ENCODE data around the gene ATP1B2.

Gene ATP1B2

DNA sequence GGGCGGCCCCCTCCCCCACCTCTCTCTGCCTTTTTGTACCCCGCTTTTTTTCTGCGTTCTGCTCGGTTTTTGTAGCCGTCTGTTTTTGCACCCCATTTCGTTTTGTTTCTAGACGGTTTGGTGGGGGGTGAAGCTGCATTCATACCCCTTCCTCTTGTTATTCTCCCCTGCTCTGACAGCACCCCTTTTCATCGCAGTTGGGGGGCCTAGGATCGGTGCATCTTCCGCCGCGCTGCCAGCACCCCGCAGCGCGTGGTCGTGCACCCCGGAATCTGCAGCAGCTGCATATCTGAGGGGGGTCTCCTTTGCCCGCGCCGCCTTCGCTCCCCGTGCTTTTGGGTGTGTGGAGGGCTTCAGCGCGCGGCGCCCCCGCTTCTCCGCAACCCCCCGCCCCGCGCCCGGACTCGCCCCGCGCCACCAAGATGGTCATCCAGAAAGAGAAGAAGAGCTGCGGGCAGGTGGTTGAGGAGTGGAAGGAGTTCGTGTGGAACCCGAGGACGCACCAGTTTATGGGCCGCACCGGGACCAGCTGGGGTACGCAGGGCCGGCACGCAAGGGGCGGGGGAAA is 455 bp downstream of the ATP1B2 start:
- no peaks in the 10 kb centered on the region for H3K9me3 ChIP-seq (ENCODE audit: insufficient read depth, low read length)
- H3K36me3 ChIP-seq (ENCODE audit: insufficient read depth, insufficient read length, low read length), result no peaks in the 10 kb centered on the region
- DNase-seq (ENCODE audit: low read depth, low spot score), result no peak
- peaks cover 22% of the 10 kb centered on the region for H3K27me3 ChIP-seq (ENCODE audit: insufficient read depth, insufficient read length)
- peak overlapping the region; percentile 59 for H3K4me3 ChIP-seq (ENCODE audit: insufficient read length, low read depth)
- no peak for TF ChIP-seq SUZ12 (IDR thresholded peaks at IDR 0.05; ENCODE audit: extremely low read depth, insufficient read depth, insufficient read length)
- no peak for TF ChIP-seq YY1 (IDR thresholded peaks at IDR 0.05; ENCODE audit: insufficient read depth, insufficient read length)
- no peak for TF ChIP-seq ZNF274 (IDR thresholded peaks at IDR 0.05; ENCODE audit: low read depth, low read length)
- peaks cover 9% of the 10 kb centered on the region for H3K4me1 ChIP-seq (ENCODE audit: insufficient read depth, insufficient read length)
- H3K9ac ChIP-seq (ENCODE audit: insufficient read length, low read depth), result peak overlapping the region; percentile 64

DNA sequence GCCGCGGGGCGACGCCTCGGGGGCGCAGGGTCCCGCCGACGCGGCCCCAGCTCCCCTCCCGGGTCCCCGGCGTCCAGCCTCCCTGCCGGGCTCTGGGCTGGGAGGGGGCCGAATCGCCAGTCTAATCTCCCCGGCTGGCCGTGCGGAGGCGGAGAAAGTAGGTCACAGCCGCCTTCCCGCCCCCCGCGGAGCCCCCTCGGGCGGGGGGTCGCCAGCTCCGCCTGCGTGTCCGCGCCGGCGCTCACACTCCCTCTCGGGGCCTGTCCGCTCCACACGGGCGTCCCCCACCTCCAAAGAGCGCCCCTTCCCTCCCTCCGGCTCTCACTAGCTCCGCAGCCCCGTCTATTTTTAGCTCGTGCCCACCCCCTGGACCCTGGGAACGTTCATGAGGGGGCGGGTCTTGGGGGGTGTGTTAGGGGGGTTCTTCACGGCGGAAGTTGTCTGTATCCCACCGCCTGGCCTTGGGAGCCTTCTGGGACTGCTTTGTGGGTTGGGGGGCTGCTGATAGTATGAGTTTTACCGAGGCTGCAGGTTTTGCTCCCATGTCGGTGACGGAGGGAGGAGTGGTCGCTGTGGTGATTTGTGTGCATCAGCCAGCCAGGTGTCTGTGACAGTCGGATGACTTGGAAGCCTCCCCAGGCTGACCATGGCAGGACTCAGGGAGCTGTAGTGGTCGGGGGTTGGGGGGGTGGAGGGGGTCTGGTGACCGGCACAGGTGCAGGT is 1.1 kb downstream of the ATP1B2 start:
- peak overlapping the region; percentile 59 for H3K4me3 ChIP-seq (ENCODE audit: insufficient read length, low read depth)
- TF ChIP-seq SUZ12 (IDR thresholded peaks at IDR 0.05; ENCODE audit: extremely low read depth, insufficient read depth, insufficient read length), result no peak
- no peak for TF ChIP-seq ZNF274 (IDR thresholded peaks at IDR 0.05; ENCODE audit: low read depth, low read length)
- no peak for TF ChIP-seq YY1 (IDR thresholded peaks at IDR 0.05; ENCODE audit: insufficient read depth, insufficient read length)
- peak overlapping the region; percentile 64 for H3K9ac ChIP-seq (ENCODE audit: insufficient read length, low read depth)
- H3K27me3 ChIP-seq (ENCODE audit: insufficient read depth, insufficient read length), result peaks cover 22% of the 10 kb centered on the region
- no peak for DNase-seq (ENCODE audit: low read depth, low spot score)
- no peaks in the 10 kb centered on the region for H3K36me3 ChIP-seq (ENCODE audit: insufficient read depth, insufficient read length, low read length)
- H3K4me1 ChIP-seq (ENCODE audit: insufficient read depth, insufficient read length), result peaks cover 9% of the 10 kb centered on the region
- no peaks in the 10 kb centered on the region for H3K9me3 ChIP-seq (ENCODE audit: insufficient read depth, low read length)

GRCh38 chr17:7652388-7653356 is 1.9 kb downstream of the ATP1B2 start:
- no peaks in the 10 kb centered on the region for H3K9me3 ChIP-seq (ENCODE audit: insufficient read depth, low read length)
- DNase-seq (ENCODE audit: low read depth, low spot score), result no peak
- H3K4me1 ChIP-seq (ENCODE audit: insufficient read depth, insufficient read length), result peaks cover 9% of the 10 kb centered on the region
- no peaks in the 10 kb centered on the region for H3K36me3 ChIP-seq (ENCODE audit: insufficient read depth, insufficient read length, low read length)
- no peak overlapping the region for H3K9ac ChIP-seq (ENCODE audit: insufficient read length, low read depth)
- H3K4me3 ChIP-seq (ENCODE audit: insufficient read length, low read depth), result no peak overlapping the region
- H3K27me3 ChIP-seq (ENCODE audit: insufficient read depth, insufficient read length), result peaks cover 22% of the 10 kb centered on the region
- TF ChIP-seq YY1 (IDR thresholded peaks at IDR 0.05; ENCODE audit: insufficient read depth, insufficient read length) (no peak), SUZ12 (IDR thresholded peaks at IDR 0.05; ENCODE audit: extremely low read depth, insufficient read depth, insufficient read length) (no peak), ZNF274 (IDR thresholded peaks at IDR 0.05; ENCODE audit: low read depth, low read length) (no peak)

DNA sequence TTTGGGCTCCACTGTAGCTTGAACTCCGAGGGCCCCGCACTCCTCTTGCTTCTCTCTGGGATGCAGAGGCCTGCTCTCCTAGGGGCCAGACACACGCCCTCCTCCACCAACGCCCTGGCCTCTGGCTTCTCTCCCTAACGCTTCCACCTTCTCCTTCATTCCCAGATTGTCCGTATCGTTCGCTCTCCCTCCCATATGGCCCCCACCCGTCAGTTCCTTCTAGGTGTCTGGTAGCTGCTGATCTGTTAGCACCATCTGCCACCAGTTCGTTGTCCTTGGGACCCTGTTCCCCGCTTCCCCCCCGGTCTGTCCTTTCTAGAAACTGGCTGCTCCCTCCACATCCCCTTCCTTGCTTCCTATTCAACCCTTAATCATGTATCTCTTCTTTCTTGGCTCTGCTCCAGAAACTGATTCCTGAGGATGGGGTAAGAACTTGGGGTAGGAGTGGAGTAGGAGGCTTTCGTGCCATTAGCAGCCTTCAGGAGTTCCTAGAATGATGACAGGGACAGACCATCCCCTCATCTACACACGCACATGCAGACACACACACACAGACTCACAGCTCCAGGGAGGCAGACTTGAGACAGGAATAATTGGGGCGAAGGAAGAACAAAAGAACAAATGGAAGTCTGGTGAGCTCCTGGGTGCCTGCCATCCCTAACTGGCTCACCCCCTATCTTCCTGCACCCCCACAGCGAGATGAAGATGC is 4.3 kb downstream of the ATP1B2 start:
- no peak overlapping the region for H3K4me3 ChIP-seq (ENCODE audit: insufficient read length, low read depth)
- TF ChIP-seq YY1 (IDR thresholded peaks at IDR 0.05; ENCODE audit: insufficient read depth, insufficient read length), result no peak
- TF ChIP-seq ZNF274 (IDR thresholded peaks at IDR 0.05; ENCODE audit: low read depth, low read length), result no peak
- no peak for TF ChIP-seq SUZ12 (IDR thresholded peaks at IDR 0.05; ENCODE audit: extremely low read depth, insufficient read depth, insufficient read length)
- no peak overlapping the region for H3K9ac ChIP-seq (ENCODE audit: insufficient read length, low read depth)
- peaks cover 8% of the 10 kb centered on the region for H3K4me1 ChIP-seq (ENCODE audit: insufficient read depth, insufficient read length)
- H3K9me3 ChIP-seq (ENCODE audit: insufficient read depth, low read length), result no peaks in the 10 kb centered on the region
- DNase-seq (ENCODE audit: low read depth, low spot score), result no peak
- H3K27me3 ChIP-seq (ENCODE audit: insufficient read depth, insufficient read length), result peaks cover 22% of the 10 kb centered on the region
- H3K36me3 ChIP-seq (ENCODE audit: insufficient read depth, insufficient read length, low read length), result no peaks in the 10 kb centered on the region

DNA sequence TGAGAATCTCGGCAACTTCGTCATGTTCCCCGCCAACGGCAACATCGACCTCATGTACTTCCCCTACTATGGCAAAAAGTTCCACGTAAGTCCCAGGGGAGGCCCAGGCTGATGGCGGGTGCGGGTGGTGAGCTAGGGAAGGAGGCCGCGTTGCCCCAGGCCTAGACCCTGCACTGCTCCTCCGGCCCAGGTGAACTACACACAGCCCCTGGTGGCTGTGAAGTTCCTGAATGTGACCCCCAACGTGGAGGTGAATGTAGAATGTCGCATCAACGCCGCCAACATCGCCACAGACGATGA is 4.8 kb downstream of the ATP1B2 start:
- peaks cover 22% of the 10 kb centered on the region for H3K27me3 ChIP-seq (ENCODE audit: insufficient read depth, insufficient read length)
- no peak overlapping the region for H3K9ac ChIP-seq (ENCODE audit: insufficient read length, low read depth)
- H3K4me1 ChIP-seq (ENCODE audit: insufficient read depth, insufficient read length), result peaks cover 6% of the 10 kb centered on the region
- H3K9me3 ChIP-seq (ENCODE audit: insufficient read depth, low read length), result no peaks in the 10 kb centered on the region
- no peak for TF ChIP-seq SUZ12 (IDR thresholded peaks at IDR 0.05; ENCODE audit: extremely low read depth, insufficient read depth, insufficient read length)
- TF ChIP-seq ZNF274 (IDR thresholded peaks at IDR 0.05; ENCODE audit: low read depth, low read length), result no peak
- TF ChIP-seq YY1 (IDR thresholded peaks at IDR 0.05; ENCODE audit: insufficient read depth, insufficient read length), result no peak
- H3K36me3 ChIP-seq (ENCODE audit: insufficient read depth, insufficient read length, low read length), result no peaks in the 10 kb centered on the region
- no peak for DNase-seq (ENCODE audit: low read depth, low spot score)
- no peak overlapping the region for H3K4me3 ChIP-seq (ENCODE audit: insufficient read length, low read depth)

GRCh38 chr17:7656958-7657609 is 6.4 kb downstream of the ATP1B2 start:
- peaks cover 5% of the 10 kb centered on the region for H3K4me1 ChIP-seq (ENCODE audit: insufficient read depth, insufficient read length)
- H3K27me3 ChIP-seq (ENCODE audit: insufficient read depth, insufficient read length), result peaks cover 10% of the 10 kb centered on the region
- H3K9me3 ChIP-seq (ENCODE audit: insufficient read depth, low read length), result no peaks in the 10 kb centered on the region
- DNase-seq (ENCODE audit: low read depth, low spot score), result peak; percentile 93
- TF ChIP-seq ZNF274 (IDR thresholded peaks at IDR 0.05; ENCODE audit: low read depth, low read length) (no peak), SUZ12 (IDR thresholded peaks at IDR 0.05; ENCODE audit: extremely low read depth, insufficient read depth, insufficient read length) (no peak), YY1 (IDR thresholded peaks at IDR 0.05; ENCODE audit: insufficient read depth, insufficient read length) (no peak)
- no peak overlapping the region for H3K9ac ChIP-seq (ENCODE audit: insufficient read length, low read depth)
- H3K4me3 ChIP-seq (ENCODE audit: insufficient read length, low read depth), result no peak overlapping the region
- no peaks in the 10 kb centered on the region for H3K36me3 ChIP-seq (ENCODE audit: insufficient read depth, insufficient read length, low read length)

Measured in NT2/D1 (cell line).